ENCODE measurements around the gene GAL3ST3. TPM values are rescaled to one million over a fixed set of nuclear protein-coding genes. Genes with fewer than 3 reads are reported as not detected.

The GAL3ST3 gene
- total and polyA plus RNA-seq, 2 donors (not counting 1 experiment from before 2014, with no cell fraction given), result not detected

DNA sequence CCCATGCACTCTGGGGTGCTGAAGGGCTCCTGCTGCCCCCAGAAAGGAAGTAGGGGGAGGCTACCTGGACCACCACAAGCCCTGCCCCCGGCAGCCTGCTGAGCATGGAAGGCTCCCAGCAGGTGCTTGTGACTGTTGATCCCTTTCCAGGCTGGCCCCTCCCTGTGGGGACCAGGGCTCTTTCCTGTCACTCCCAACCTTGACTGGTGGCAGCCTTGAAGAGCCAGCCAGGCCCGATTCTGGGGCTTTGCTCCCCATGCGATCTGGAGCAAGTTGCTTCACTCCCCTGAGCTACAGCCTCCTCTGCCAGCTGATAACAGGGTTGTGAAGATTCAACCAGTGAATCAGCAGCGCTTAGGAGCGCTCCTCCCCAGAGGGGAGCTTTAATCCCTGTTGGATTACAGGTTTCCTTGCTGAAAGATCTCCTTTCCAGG lies 41.7 kb downstream of the GAL3ST3 start:
- Histone ChIP-seq H3K4me2 (replicated peaks; ENCODE audit: low read depth, low read length, poor library complexity, severe bottlenecking) (no peak overlapping the region), H3K4me1 (ENCODE audit: control insufficient read depth in 2 of 2, insufficient read depth in 2 of 2, low read length in 2 of 2) (peaks cover 17% of the 10 kb centered on the region in 2 donors), H3K27me3 (replicated peaks in 1 of 4; ENCODE audit: control extremely low read depth in 1 of 4, control insufficient read depth in 3 of 4, insufficient read depth in 4 of 4, low read length in 3 of 4) (peaks cover 0 to 11% (median 7%) of the 10 kb centered on the region in 4 experiments), H4K20me1 (ENCODE audit: control insufficient read depth, insufficient read depth, low read length, poor library complexity, severe bottlenecking) (peaks cover 28% of the 10 kb centered on the region), H3K9ac (ENCODE audit: low read length) (no peak overlapping the region), H3K36me3 (replicated peaks in 1 of 2; ENCODE audit: control extremely low read depth in 1 of 2, control insufficient read depth in 1 of 2, extremely low read depth in 1 of 2, insufficient read depth in 2 of 2, low read length in 1 of 2) (peaks cover 0 to 23% of the 10 kb centered on the region in 2 experiments), H3K79me2 (ENCODE audit: control insufficient read depth, insufficient read depth, low read length) (peaks cover 22% of the 10 kb centered on the region), H2AFZ (ENCODE audit: insufficient read depth, low read depth, low read length, poor library complexity, severe bottlenecking) (no peak overlapping the region), H3K27ac (ENCODE audit: low read length in 2 of 2) (no peak overlapping the region), H3K9me3 (ENCODE audit: control extremely low read depth in 1 of 3, control insufficient read depth in 2 of 3, insufficient read depth in 1 of 3, low read length in 2 of 3) (peaks cover 0 to 3% (median 0%) of the 10 kb centered on the region in 3 donors), H3K4me3 (ENCODE audit: control extremely low read depth in 1 of 5, extremely low read depth in 1 of 5, insufficient read depth in 1 of 5, low read depth in 2 of 5, low read length in 4 of 5) (no peak overlapping the region)
- Mint-ChIP-seq H3K27me3 (peaks cover 6% of the 10 kb centered on the region), H3K4me3 (no peak overlapping the region), H3K9me3 (ENCODE audit: insufficient read depth) (no peaks in the 10 kb centered on the region), H3K4me1 (peaks cover 17% of the 10 kb centered on the region), H3K27ac (no peak overlapping the region)
- WGBS (ENCODE audit: insufficient coverage), result 87% methylated on average over 5 of the region's 5 CpGs
- CTCF ChIA-PET, result interaction anchor here (1.6 kb wide), 1 partner anchor 38 kb away, joined by 4 read pairs; no protein-coding TSS in a partner anchor
- intact Hi-C loops (cut with micrococcal nuclease), result no loop called here
- POLR2A ChIA-PET, result no interaction called here
- DNase-seq (no peak), ATAC-seq (ENCODE audit: low read depth) (no peak)
- TF ChIP-seq EZH2 (IDR thresholded peaks at IDR 0.05; ENCODE audit: borderline replicate concordance, insufficient read depth, low read depth, low read length, poor library complexity, severe bottlenecking), result no peak
- TF ChIP-seq CTCF (IDR thresholded peaks at IDR 0.05), result no peak

DNA sequence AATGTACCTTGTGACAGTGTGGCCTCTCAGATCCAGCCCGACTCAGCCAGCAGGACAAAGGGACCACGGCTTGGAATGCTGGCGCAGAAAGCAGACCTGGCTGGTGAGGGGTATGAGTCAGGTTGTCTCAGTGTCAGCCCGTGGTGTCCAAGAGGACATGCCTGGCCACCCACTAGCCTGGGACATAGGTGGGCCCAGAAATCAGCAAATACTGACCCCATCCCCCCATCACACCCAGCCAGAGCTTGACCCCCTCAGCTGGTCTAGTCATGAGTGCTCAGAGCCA lies 42.1 kb downstream of the GAL3ST3 start:
- ChIA-PET CTCF (interaction anchor here (1.6 kb wide), 1 partner anchor 38 kb away, joined by 4 read pairs; no protein-coding TSS in a partner anchor), POLR2A (no interaction called here)
- Histone ChIP-seq H2AFZ (ENCODE audit: insufficient read depth, low read depth, low read length, poor library complexity, severe bottlenecking) (no peak overlapping the region), H3K9ac (ENCODE audit: low read length) (no peak overlapping the region), H3K4me3 (ENCODE audit: control extremely low read depth in 1 of 5, extremely low read depth in 1 of 5, insufficient read depth in 1 of 5, low read depth in 2 of 5, low read length in 4 of 5) (no peak overlapping the region), H3K79me2 (ENCODE audit: control insufficient read depth, insufficient read depth, low read length) (peaks cover 22% of the 10 kb centered on the region), H3K27me3 (replicated peaks in 1 of 4; ENCODE audit: control extremely low read depth in 1 of 4, control insufficient read depth in 3 of 4, insufficient read depth in 4 of 4, low read length in 3 of 4) (peaks cover 0 to 7% (median 6%) of the 10 kb centered on the region in 4 experiments), H3K4me1 (ENCODE audit: control insufficient read depth in 2 of 2, insufficient read depth in 2 of 2, low read length in 2 of 2) (peaks cover 13% of the 10 kb centered on the region in 2 donors), H4K20me1 (ENCODE audit: control insufficient read depth, insufficient read depth, low read length, poor library complexity, severe bottlenecking) (peaks cover 28% of the 10 kb centered on the region), H3K9me3 (ENCODE audit: control extremely low read depth in 1 of 3, control insufficient read depth in 2 of 3, insufficient read depth in 1 of 3, low read length in 2 of 3) (peaks cover 0 to 3% (median 0%) of the 10 kb centered on the region in 3 donors), H3K36me3 (replicated peaks in 1 of 2; ENCODE audit: control extremely low read depth in 1 of 2, control insufficient read depth in 1 of 2, extremely low read depth in 1 of 2, insufficient read depth in 2 of 2, low read length in 1 of 2) (peaks cover 0 to 23% of the 10 kb centered on the region in 2 experiments), H3K27ac (ENCODE audit: low read length in 2 of 2) (no peak overlapping the region), H3K4me2 (replicated peaks; ENCODE audit: low read depth, low read length, poor library complexity, severe bottlenecking) (no peak overlapping the region)
- Mint-ChIP-seq H3K4me3 (no peak overlapping the region), H3K27ac (no peak overlapping the region), H3K9me3 (ENCODE audit: insufficient read depth) (no peaks in the 10 kb centered on the region), H3K4me1 (peaks cover 21% of the 10 kb centered on the region), H3K27me3 (peaks cover 6% of the 10 kb centered on the region)
- ATAC-seq (ENCODE audit: low read depth), result no peak
- intact Hi-C loops (cut with micrococcal nuclease), result no loop called here
- WGBS (ENCODE audit: insufficient coverage), result 100% methylated on average over 3 of the region's 4 CpGs
- peak; percentile 24 for DNase-seq
- no peak for TF ChIP-seq CTCF (IDR thresholded peaks at IDR 0.05)
- no peak for TF ChIP-seq EZH2 (IDR thresholded peaks at IDR 0.05; ENCODE audit: borderline replicate concordance, insufficient read depth, low read depth, low read length, poor library complexity, severe bottlenecking)
